K562 (cell line): ENCODE data around the gene FAM204A. TPM values are rescaled to one million over a fixed set of nuclear protein-coding genes. Genes with fewer than 3 reads are reported as not detected.
A peak's percentile ranks its signal among the peaks of the same experiment; 100 is the strongest.

Experiments
- DMBX1 ChIP-seq: fragments of 250-450 bp; sonication (Bioruptor Pico); IDR thresholded peaks from 2 replicates; pipeline ENCODE4 v1.8.0; 2022; ENCODE audit warnings: inconsistent platforms, mild to moderate bottlenecking, moderate library complexity, borderline replicate concordance
- ELK1 ChIP-seq: sonication (generic); formaldehyde crosslinking; IDR thresholded peaks from 2 replicates; pipeline ENCODE4 v1.8.1; 2022; ENCODE audit warnings: missing genetic modification reagents
- FOS ChIP-seq: IDR thresholded peaks from 3 replicates; pipeline ENCODE4 v1.6.1; 2011; ENCODE audit not compliant: insufficient read length; ENCODE audit errors: extremely low read depth
- FOXA1 ChIP-seq: fragments of 450-650 bp; IDR thresholded peaks from 2 replicates; pipeline ENCODE4 v1.6.1; 2016; ENCODE audit warnings: mild to moderate bottlenecking, borderline replicate concordance
- GABPB2 ChIP-seq: fragments of 250-450 bp; sonication (Bioruptor Pico); conservative IDR thresholded peaks from 2 replicates; pipeline ENCODE4 v1.5.1; 2021; ENCODE audit warnings: mild to moderate bottlenecking
- RBM25 ChIP-seq: fragments of 200-400 bp; formaldehyde crosslinking; IDR thresholded peaks from 2 replicates; pipeline ENCODE4 v1.6.1; 2018; ENCODE audit warnings: low read length, low read depth, moderate library complexity; ENCODE audit not compliant: severe bottlenecking
- SMAD4 ChIP-seq: fragments of 250-450 bp; sonication (Bioruptor Pico); conservative IDR thresholded peaks from 2 replicates; pipeline ENCODE4 v1.8.0; 2021; ENCODE audit warnings: inconsistent platforms, mild to moderate bottlenecking, moderate library complexity
- SMARCB1 ChIP-seq: IDR thresholded peaks from 2 replicates; pipeline ENCODE4 v1.6.1; 2011; ENCODE audit warnings: improper control_type of control experiment, low read depth; ENCODE audit not compliant: insufficient read length
- SP2 ChIP-seq: IDR thresholded peaks from 2 replicates; pipeline ENCODE4 v1.6.1; 2011; ENCODE audit warnings: mild to moderate bottlenecking, low read depth, low read length, moderate library complexity; ENCODE audit not compliant: poor library complexity, severe bottlenecking; ENCODE audit errors: extremely low read depth
- WHSC1 ChIP-seq: IDR thresholded peaks from one replicate; pipeline ENCODE4 v1.6.1; 2012; ENCODE audit warnings: low read length, control low read depth, inconsistent platforms
- ZNF407 ChIP-seq: fragments of 450-650 bp; IDR thresholded peaks from 2 replicates; pipeline ENCODE4 v1.6.1; 2016; ENCODE audit warnings: low read depth
- ZNF551 ChIP-seq: fragments of 250-450 bp; sonication (Bioruptor Pico); IDR thresholded peaks from 2 replicates; pipeline ENCODE4 v1.5.0; 2021; ENCODE audit warnings: mild to moderate bottlenecking, moderate library complexity
- ZNF609 ChIP-seq: sonication (generic); formaldehyde crosslinking; IDR thresholded peaks from 2 replicates; pipeline ENCODE4 v1.8.1; 2023; ENCODE audit warnings: missing genetic modification reagents, mild to moderate bottlenecking, borderline replicate concordance
- polyA plus RNA-seq, 8 experiments: library from polyadenylated mRNA; depleted of rRNA in 4 of 8; stranded (reverse) in 5 of 8; unstranded in 3 of 8; fragments of >200 nt; fragmentation: Nextera tagmentation in 2 of 8; fragmentation: Illumina TruSeq in 1 of 8; extraction: Ambion mirVana in 2 of 8; extraction: Trizol in 1 of 8; gene quantifications; 2 replicates each; pipeline versions ENCODE4 v1.2.1 to v1.2.3, GENCODE V29; 2011 to 2014; ENCODE audit warnings: inconsistent platforms in 1 of 8, missing spikeins in 1 of 8
- total RNA-seq, 7 experiments: library from RNA; depleted of rRNA in 6 of 7; stranded (reverse); fragments of >200 nt in 6 of 7; fragmentation: Illumina TruSeq in 2 of 7; extraction: Trizol in 2 of 7; gene quantifications; 2 replicates each; pipeline versions ENCODE4 v1.2.1 to v1.2.3, GENCODE V29; 2011 to 2021; ENCODE audit warnings: low replicate concordance in 1 of 7

The FAM204A gene
- total and polyA plus RNA-seq, 9 of the 15 experiments (the other 6 are each of a cell fraction or from before 2014, with no cell fraction given): 29.0 to 64.5 (median 44.9) TPM

- TF ChIP-seq ZNF407 (no peak), ZNF551 (CRISPR knock-in tag) (no peak), ZNF609 (CRISPR knock-in tag) (no peak), FOXA1 (no peak), SP2 (no peak), ELK1 (CRISPR knock-in tag) (no peak), DMBX1 (CRISPR knock-in tag) (no peak), FOS (peak; percentile 87), WHSC1 (no peak), SMAD4 (no peak), SMARCB1 (no peak), GABPB2 (CRISPR knock-in tag) (no peak), RBM25 (peak; percentile 89)
These were observed at the start of gene FAM204A (continued) for GRCh38 chr10:118341791-118342637.
